HG03460 (cell line): ENCODE data around the gene MYO3B.

Experiments
- ATAC-seq: cut with Tn5 transposase; IDR thresholded peaks from one replicate; pipeline ENCODE4 v1.9.1; 2021; ENCODE audit not compliant: unreplicated experiment

MYO3B gene

GRCh38 chr2:170212625-170213280 lies 34.8 kb downstream of the MYO3B start:
- peak; percentile 56 for ATAC-seq

GRCh38 chr2:170213281-170213625 lies 35.3 kb downstream of the MYO3B start:
- ATAC-seq: peak; percentile 19

- no peak for ATAC-seq
Observed at GRCh38 chr2:170213651-170214050, 35.7 kb downstream of the MYO3B start.

GRCh38 chr2:170214309-170214948 lies 36.5 kb downstream of the MYO3B start:
- ATAC-seq: no peak

- no peak for ATAC-seq
Observed at GRCh38 chr2:170215021-170215420, 37.1 kb downstream of the MYO3B start.

- ATAC-seq: no peak
Observed at GRCh38 chr2:170216428-170216827, 38.5 kb downstream of the MYO3B start.

GRCh38 chr2:170216981-170217380 lies 39.0 kb downstream of the MYO3B start:
- ATAC-seq: no peak

GRCh38 chr2:170217778-170218251 lies 39.9 kb downstream of the MYO3B start:
- ATAC-seq: no peak

GRCh38 chr2:170218456-170218855 lies 40.5 kb downstream of the MYO3B start:
- no peak for ATAC-seq

GRCh38 chr2:170218931-170219330 lies 41.0 kb downstream of the MYO3B start:
- ATAC-seq: no peak

- no peak for ATAC-seq
Observed at GRCh38 chr2:170221317-170222288, 43.7 kb downstream of the MYO3B start.

- ATAC-seq: no peak
Observed at GRCh38 chr2:170222298-170222697, 44.4 kb downstream of the MYO3B start.

GRCh38 chr2:170222842-170223241 lies 44.9 kb downstream of the MYO3B start:
- no peak for ATAC-seq

- ATAC-seq: no peak
Observed at GRCh38 chr2:170224692-170225294, 46.8 kb downstream of the MYO3B start.

- ATAC-seq: no peak
Observed at GRCh38 chr2:170226216-170226615, 48.3 kb downstream of the MYO3B start.

GRCh38 chr2:170227507-170227947 lies 49.6 kb downstream of the MYO3B start:
- ATAC-seq: peak; percentile 74

GRCh38 chr2:170227951-170228350 lies 50.0 kb downstream of the MYO3B start:
- no peak for ATAC-seq

GRCh38 chr2:170228429-170228828 lies 50.5 kb downstream of the MYO3B start:
- ATAC-seq: no peak

- no peak for ATAC-seq
Observed at GRCh38 chr2:170229125-170229524, 51.2 kb downstream of the MYO3B start.

GRCh38 chr2:170229744-170230143 lies 51.8 kb downstream of the MYO3B start:
- no peak for ATAC-seq
